ENCODE measurements around the gene TAF11L14. TPM values are rescaled to one million over a fixed set of nuclear protein-coding genes. Genes with fewer than 3 reads are reported as not detected.

The TAF11L14 gene
- total RNA-seq, 1 experiment from 2014 or later: not detected

- Histone ChIP-seq H2BK120ac (ENCODE audit: low read depth, low read length, poor library complexity, severe bottlenecking) (no peak overlapping the region), H2BK15ac (ENCODE audit: low read depth, low read length) (no peak overlapping the region), H4K91ac (ENCODE audit: insufficient read length, low read depth, low read length) (no peak overlapping the region), H2BK20ac (ENCODE audit: low read depth, low read length, poor library complexity, severe bottlenecking) (no peak overlapping the region), H2BK5ac (ENCODE audit: insufficient read length, low read length) (no peak overlapping the region), H4K8ac (replicated peaks; ENCODE audit: insufficient read length, low read depth, low read length) (no peak overlapping the region), H3K56ac (ENCODE audit: insufficient read length, low read depth, low read length) (no peak overlapping the region), H3K9me3 (ENCODE audit: control insufficient read depth, low read depth, low read length) (no peaks in the 10 kb centered on the region), H3K23ac (ENCODE audit: insufficient read length, low read depth, low read length) (no peak overlapping the region), H3K79me2 (ENCODE audit: insufficient read depth, low read length) (no peaks in the 10 kb centered on the region), H3K9ac (ENCODE audit: extremely low read depth, insufficient read length, low read length) (no peak overlapping the region), H3K14ac (ENCODE audit: insufficient read depth, low read length) (no peak overlapping the region), H3K4me1 (ENCODE audit: insufficient read depth, low read length) (no peaks in the 10 kb centered on the region), H3K27ac (ENCODE audit: insufficient read length, low read depth, low read length) (no peak overlapping the region), H3K79me1 (ENCODE audit: insufficient read depth, low read depth, low read length, poor library complexity, severe bottlenecking) (no peaks in the 10 kb centered on the region), H4K5ac (ENCODE audit: insufficient read length, low read depth, low read length) (no peak overlapping the region), H3K23me2 (ENCODE audit: insufficient read length, low read depth, low read length, poor library complexity, severe bottlenecking) (no peaks in the 10 kb centered on the region), H4K20me1 (ENCODE audit: control insufficient read depth, insufficient read depth, insufficient read length) (no peaks in the 10 kb centered on the region), H3K18ac (ENCODE audit: insufficient read length, low read depth, low read length) (no peak overlapping the region), H2AK5ac (ENCODE audit: insufficient read length, low read length) (no peak overlapping the region), H3K27me3 (ENCODE audit: insufficient read depth, low read length) (no peaks in the 10 kb centered on the region), H3K4me2 (ENCODE audit: insufficient read depth, insufficient read length, low read length) (no peak overlapping the region), H3T11ph (ENCODE audit: low read length) (no peak overlapping the region), H2BK12ac (ENCODE audit: insufficient read length, low read depth, low read length) (no peak overlapping the region), H3K4ac (ENCODE audit: low read depth, low read length) (no peak overlapping the region), H2AFZ (ENCODE audit: low read length) (no peak overlapping the region)
- Mint-ChIP-seq H3K4me3 (no peak overlapping the region), H3K27me3 (ENCODE audit: low read depth) (no peaks in the 10 kb centered on the region; the same call in 1 of the 2 replicates), H3K4me1 (no peaks in the 10 kb centered on the region), H3K9me3 (no peaks in the 10 kb centered on the region; a peak in 1 of 5 replicates), H3K36me3 (ENCODE audit: insufficient read depth in 1 of 3, low read depth in 3 of 3) (no peaks in the 10 kb centered on the region), H3K27ac (no peak overlapping the region; a peak in 1 of 7 replicates)
- no CpG with 5 or more reads among the region's 3 CpGs for WGBS (ENCODE audit: extremely low coverage, insufficient read length, low lambda C conversion rate)
- DNase-seq: no peak
- TF ChIP-seq, protein P1, sequence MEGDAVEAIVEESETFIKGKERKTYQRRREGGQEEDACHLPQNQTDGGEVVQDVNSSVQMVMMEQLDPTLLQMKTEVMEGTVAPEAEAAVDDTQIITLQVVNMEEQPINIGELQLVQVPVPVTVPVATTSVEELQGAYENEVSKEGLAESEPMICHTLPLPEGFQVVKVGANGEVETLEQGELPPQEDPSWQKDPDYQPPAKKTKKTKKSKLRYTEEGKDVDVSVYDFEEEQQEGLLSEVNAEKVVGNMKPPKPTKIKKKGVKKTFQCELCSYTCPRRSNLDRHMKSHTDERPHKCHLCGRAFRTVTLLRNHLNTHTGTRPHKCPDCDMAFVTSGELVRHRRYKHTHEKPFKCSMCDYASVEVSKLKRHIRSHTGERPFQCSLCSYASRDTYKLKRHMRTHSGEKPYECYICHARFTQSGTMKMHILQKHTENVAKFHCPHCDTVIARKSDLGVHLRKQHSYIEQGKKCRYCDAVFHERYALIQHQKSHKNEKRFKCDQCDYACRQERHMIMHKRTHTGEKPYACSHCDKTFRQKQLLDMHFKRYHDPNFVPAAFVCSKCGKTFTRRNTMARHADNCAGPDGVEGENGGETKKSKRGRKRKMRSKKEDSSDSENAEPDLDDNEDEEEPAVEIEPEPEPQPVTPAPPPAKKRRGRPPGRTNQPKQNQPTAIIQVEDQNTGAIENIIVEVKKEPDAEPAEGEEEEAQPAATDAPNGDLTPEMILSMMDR (conservative IDR thresholded peaks at IDR 0.05): no peak
Observed at GRCh38 chr5:17619354-17619753, 14.9 kb upstream of the TAF11L14 start.

Data from H9 (cell line).